Neural cell (in vitro differentiated cells): ENCODE data around the gene ERC2.

ENCODE experiments used
- EP300 ChIP-seq: fragments of 450-650 bp; conservative IDR thresholded peaks from 2 replicates; pipeline ENCODE4 v1.6.1; 2014; ENCODE audit warnings: antibody characterized with exemption, mild to moderate bottlenecking, moderate library complexity; ENCODE audit not compliant: poor library complexity, severe bottlenecking
- EZH2 ChIP-seq: fragments of 200-600, 300-800 bp; shearing (Covaris generic), sonication (generic); IDR thresholded peaks from 2 replicates; pipeline ENCODE4 v1.6.1; 2014; ENCODE audit warnings: antibody characterized with exemption, low read length, borderline replicate concordance, mild to moderate bottlenecking; ENCODE audit not compliant: insufficient read depth, poor library complexity, severe bottlenecking
- POLR2AphosphoS5 ChIP-seq: IDR thresholded peaks from 2 replicates; pipeline ENCODE4 v1.6.1; 2012
- RAD21 ChIP-seq: fragments of 450-650 bp; conservative IDR thresholded peaks from 2 replicates; pipeline ENCODE4 v1.6.1; 2014; ENCODE audit warnings: antibody characterized with exemption, mild to moderate bottlenecking, moderate library complexity
- SMC3 ChIP-seq: fragments of 450-650 bp; conservative IDR thresholded peaks from 2 replicates; pipeline ENCODE4 v1.6.1; 2014; ENCODE audit warnings: antibody characterized with exemption, mild to moderate bottlenecking, moderate library complexity; ENCODE audit not compliant: poor library complexity
- TAF1 ChIP-seq: IDR thresholded peaks from 2 replicates; pipeline ENCODE4 v1.6.1; 2012; ENCODE audit warnings: low read depth
- TF ChIP-seq, protein P1 (sequence below): fragments of 450-650 bp; IDR thresholded peaks from 2 replicates; pipeline ENCODE4 v1.5.1; 2014; ENCODE audit warnings: antibody characterized with exemption, mild to moderate bottlenecking, moderate library complexity; ENCODE audit not compliant: poor library complexity, severe bottlenecking

- no peak for TF ChIP-seq EZH2
- TF ChIP-seq, protein P1, sequence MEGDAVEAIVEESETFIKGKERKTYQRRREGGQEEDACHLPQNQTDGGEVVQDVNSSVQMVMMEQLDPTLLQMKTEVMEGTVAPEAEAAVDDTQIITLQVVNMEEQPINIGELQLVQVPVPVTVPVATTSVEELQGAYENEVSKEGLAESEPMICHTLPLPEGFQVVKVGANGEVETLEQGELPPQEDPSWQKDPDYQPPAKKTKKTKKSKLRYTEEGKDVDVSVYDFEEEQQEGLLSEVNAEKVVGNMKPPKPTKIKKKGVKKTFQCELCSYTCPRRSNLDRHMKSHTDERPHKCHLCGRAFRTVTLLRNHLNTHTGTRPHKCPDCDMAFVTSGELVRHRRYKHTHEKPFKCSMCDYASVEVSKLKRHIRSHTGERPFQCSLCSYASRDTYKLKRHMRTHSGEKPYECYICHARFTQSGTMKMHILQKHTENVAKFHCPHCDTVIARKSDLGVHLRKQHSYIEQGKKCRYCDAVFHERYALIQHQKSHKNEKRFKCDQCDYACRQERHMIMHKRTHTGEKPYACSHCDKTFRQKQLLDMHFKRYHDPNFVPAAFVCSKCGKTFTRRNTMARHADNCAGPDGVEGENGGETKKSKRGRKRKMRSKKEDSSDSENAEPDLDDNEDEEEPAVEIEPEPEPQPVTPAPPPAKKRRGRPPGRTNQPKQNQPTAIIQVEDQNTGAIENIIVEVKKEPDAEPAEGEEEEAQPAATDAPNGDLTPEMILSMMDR: no peak
- TF ChIP-seq POLR2AphosphoS5: no peak
- no peak for TF ChIP-seq RAD21
- TF ChIP-seq TAF1: no peak
- no peak for TF ChIP-seq EP300
- no peak for TF ChIP-seq SMC3
Measured at GRCh38 chr3:56222866-56223265, 245.4 kb downstream of the ERC2 start.
